SHP77 (cell line): ENCODE results near the gene UQCRC2.
"Not testable (repeated sequence)": the region's sequence is repeated elsewhere in the genome, so short reads cannot be mapped to it uniquely, and the experiment has no call there.

Experiments
- DNase-seq, 2 experiments: peaks; one replicate each; lab custom pipeline; 2025; lab: John Stamatoyannopoulos, UW

Gene UQCRC2

DNA sequence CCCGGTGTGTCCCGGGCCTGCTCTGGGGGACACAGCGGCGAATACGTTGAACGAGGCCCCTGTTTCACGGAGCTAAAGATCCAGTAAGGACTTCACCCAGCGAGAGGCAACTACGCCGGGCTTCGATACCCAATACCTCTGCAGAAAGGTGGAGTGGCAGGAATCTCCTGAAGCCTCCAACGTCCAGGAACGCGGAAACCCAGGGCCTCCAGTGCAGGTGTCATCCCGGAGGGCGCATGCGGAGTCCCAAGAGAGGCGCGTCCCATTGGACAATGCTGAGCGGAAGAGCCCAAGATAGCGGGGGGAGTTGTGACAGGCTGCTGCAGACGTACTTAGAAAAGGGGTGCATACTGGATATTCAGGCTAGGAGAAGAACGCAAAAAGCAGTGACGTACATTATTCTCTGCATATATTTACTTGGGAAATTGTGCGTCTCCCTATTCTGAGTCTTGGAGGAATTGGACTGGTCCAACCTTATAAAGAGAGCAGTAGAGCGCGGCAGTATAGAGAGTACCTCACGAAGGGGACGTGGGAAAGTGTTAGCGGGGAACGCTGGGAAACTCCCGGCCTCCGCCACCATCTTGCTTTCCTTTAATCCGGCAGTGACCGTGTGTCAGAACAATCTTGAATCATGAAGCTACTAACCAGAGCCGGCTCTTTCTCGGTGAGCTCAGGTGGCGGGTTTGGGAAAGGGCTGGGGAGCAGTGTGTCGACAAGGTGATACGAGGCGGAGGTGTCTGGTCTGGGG, at the start of gene UQCRC2:
UQCRC2 (plus strand) TSS at position 569 of the 748 bp plus-strand sequence; CDS start at position 632, 63 bp downstream.
- peak; percentile 92 to 93 for DNase-seq

DNA sequence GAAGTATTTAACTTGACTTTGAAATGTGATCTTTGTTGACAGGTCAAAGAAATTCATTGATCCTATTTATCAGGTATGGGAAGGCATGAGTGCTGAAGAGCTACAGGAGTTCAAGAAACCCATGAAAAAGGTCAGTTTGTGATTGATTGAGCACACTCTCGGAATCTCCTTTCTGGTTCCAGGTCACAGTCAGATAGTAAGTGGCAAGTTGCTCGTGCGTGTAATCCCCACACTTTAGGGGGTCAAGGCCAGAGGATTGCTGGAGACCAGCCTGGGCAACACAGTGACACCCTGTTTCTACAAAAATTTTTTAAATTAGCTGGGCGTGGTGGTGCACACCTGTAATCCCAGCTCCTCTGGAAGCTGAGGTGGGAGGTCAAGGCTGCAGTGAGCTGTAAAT, 20.5 kb upstream of the UQCRC2 start:
- DNase-seq, result not testable (repeated sequence)

DNA sequence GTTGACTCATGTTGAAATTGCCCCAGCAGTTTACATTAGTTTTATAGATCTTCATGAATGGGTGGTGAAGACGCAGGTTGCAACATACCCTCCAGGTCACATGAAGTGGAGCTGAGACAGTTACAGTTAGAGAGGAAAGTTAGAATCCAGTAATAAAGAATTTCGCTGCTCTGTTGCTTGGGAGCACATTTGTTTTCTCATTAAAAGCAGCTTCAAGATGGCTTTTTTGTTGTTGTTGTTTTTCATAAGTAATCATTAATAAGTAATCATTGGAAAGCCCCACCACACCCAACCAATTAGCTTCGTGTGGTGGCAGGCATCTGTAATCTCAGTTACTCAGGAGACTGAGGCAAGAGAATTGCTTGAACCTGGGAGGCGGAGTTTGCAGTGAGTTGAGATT, 19.8 kb upstream of the UQCRC2 start:
- DNase-seq, result not testable (repeated sequence)

DNA sequence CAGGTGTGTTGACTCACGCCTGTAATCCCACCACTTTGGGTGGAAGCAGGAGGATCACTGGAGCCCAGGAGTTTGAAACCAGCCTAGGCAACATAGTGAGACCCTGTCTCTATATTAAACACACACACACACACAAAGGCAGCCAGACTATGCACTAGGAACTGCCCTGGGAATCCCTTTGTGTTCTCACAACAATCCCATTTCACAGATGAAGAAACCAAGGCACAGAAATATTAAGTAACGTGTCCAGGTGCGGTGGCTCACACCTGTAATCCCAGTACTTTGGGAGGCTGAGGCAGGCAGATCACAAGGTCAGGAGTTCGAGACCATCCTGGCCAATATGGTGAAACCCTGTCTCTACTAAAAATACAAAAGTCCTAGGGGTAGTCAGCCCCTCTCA, 19.4 kb upstream of the UQCRC2 start:
- DNase-seq, result not testable (repeated sequence)

DNA sequence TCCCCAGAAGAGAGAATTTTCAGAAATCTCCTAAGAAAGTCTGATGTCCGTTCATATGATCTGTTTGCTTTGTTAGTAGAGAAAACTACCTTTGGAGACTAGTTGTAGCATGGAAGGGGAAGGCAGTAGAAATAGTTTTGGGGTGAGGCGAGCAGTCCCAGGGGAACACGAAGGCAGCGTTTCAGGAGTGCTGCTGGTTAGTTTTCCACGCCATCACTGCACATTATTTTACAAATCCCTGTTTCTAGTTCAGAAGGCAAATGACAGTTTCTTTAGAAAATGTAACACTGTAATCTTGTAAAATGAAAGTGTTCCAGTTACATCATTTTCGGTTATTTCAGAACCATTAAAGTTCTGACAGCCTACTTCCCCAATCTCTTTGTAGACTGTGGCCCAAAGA, 16.9 kb upstream of the UQCRC2 start:
- DNase-seq, result not testable (repeated sequence)

DNA sequence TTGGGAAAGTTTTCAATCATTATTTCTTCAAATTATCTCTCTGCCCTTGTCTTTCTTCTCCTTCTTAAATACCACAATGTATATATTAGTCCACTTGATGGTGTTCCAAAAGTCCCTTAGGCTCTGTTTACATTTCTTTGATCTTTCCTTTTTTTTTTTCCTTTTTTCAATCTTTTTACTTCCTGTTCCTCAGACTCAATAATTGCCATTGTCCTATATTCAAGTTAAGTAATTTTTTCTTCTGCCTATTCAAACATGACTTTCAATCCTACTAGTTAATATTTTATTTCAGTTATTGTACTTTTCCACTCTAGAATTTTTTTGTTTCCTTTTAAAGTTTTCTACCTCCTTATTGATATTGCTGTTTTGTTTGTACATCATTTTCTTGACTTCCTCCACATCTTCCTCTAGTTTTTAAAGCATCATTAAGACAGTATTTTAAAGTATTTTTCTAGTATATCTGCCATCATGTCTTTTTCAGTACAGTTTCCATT, 15.8 kb upstream of the UQCRC2 start:
- DNase-seq, result no peak

DNA sequence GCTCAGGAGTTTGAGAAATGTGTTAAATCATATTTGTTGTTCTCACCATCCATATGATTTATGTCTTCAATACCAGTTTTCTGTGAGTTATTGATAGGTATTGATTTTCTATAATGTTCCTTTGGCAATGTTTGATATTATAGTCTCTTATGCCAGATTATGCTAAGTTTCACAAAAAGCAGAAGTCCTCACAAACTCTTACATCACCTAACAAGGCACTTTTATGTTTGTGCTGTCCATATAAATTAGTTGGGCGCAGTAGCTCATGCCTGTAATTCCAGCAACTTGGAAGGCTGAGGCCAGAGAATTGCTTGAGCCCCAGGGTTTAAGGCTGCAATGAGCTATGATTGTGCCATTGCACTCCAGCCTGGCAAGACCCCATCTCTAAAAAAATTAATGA, 12.6 kb upstream of the UQCRC2 start:
- no peak for DNase-seq

DNA sequence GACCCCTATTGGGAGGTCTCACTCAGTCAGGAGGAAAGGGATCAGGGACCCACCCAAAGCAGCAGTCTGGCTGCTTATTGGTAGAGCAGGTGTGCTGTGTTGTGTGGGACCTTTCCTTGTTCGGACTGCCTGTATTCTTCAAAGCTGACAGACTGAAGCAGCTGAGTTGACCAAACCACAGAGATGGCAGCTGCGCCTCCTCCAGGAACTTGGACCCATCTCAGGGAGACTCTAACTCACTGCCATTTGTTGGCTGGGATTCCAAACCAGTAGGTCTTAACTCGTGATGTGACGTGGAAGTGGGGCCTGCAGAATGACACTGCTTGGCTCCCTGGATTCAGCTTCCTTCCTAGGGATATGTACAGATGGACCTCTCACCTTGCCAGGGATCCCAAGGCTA, 9.6 kb upstream of the UQCRC2 start:
- no peak for DNase-seq

DNA sequence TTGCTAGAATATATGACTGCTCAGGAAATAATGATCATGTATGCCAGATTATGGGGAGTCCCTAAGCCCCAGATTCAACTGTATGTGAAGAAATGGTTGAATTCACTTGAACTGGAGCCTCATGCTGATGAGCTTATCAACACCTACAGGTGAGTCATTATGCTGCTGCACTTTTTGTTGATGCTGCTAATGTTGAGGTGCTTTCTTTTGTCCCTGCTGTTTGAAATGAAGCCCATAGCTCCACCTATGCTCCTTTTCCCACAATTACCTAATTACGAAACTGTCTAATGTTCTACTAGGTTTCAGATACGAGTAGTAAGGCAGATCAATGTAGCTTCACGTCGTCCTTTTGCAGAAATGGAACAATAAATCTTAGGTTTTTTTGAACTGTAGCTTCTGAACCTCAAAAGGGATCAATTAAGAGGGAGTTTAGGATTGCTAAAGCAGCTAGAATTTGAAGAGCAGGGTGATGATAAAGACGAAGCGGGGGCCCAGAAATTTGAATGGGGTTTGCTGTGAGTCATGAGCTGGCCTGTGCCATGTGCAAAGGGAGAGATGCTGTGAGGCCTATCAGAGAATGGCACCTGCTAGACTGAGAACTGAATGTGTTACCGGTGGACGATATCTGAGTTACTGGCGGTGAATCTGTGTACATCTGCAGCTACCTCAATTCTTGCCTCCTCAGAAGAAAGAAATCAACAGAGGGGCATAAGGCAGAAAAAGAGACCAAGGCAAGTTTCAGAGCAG, 6.1 kb upstream of the UQCRC2 start:
- DNase-seq, result no peak

DNA sequence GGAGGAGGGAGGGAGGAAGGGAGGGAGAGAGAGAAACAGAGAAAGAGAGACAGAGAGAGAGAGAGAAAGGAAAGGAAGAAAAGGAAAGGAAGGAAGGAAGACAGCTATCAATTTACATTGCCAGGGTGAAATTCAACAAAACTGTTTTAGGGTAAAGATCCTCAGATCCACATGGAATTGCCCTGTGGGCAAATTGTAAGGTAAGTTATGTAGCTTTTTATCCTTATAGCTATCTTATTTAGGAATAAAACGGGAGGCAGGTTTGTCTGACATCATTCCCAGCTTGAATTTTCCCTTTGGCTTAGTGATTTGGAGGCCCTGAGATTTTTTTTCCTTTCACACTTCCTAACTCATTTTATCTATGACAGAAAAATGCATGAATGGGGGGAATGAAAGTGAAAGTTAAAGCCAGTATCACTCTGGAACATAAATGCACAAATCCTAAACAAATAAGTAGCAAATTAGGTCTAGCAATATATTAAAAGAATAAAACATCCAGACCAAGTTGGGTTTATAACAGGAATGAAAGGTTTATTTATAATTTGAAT, 3.4 kb upstream of the UQCRC2 start:
- DNase-seq, result no peak

DNA sequence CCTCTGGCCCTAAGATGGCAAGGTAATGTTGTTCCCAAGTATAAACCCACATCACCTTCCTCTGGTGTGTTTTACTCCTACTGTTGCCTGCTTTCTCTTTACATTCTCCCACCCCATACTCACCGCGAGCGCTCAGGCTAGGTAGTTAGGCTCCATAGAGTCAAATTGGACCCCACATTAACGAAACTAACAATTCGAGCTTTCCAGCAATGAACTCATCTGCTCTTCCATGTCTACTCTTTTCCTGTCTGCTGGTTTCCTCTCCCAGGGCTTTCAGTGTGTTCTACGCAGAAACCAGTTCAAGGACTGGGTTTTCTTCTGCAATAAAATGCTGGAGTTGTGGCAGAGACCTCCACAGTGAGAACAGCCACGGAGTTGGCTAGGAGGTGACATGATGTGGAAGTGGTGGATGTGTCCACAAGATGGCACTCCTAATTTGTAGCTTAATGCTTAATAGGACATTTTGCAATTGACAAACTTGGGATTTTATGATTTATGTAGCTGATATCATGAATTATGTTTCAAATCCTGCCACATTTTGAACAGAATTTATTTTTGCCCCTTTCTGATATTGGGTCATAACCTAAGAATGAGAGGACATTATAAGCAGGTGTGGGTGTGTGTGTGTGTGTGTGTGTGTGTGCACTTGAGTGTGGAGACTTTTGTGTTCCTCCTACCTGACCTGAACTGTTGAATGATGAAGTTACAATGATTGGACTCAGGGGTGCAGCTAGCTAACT, 2.2 kb upstream of the UQCRC2 start:
- DNase-seq, result no peak

DNA sequence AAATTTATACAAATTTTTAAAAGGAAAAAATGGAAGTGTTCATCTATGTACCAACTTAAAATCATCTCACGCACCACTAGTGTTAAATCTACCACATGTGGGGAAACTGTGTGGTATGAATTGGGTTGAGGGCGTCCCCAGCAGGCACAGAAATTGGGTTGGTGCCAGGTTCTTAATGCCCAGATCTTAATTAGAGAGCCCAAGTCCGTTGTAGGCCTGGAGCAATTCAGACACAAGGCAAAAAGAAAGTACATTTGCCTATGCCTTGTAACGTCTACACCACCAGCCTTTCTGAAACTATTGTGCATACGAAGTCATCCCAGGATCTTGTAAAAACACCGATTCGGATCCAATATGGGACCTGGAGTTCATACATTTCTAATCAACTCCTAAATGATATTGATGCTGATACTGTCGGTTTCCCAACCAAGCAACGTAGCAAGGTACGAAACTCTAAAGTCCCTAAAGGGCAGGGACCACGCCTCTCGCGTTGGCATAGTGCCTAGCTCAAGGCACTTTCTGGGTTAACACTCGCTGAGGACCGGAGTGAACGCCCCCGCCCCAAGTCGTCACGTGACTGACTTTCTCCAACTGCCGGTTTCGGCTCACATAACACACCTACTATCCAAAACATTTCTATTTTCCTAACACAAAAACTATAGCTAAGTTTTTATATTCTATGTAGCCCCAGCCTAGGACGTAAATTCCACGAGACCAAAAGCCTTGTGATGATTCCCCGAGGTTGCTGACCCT, 945 bp upstream of the UQCRC2 start:
- peak; percentile 59 to 64 for DNase-seq

DNA sequence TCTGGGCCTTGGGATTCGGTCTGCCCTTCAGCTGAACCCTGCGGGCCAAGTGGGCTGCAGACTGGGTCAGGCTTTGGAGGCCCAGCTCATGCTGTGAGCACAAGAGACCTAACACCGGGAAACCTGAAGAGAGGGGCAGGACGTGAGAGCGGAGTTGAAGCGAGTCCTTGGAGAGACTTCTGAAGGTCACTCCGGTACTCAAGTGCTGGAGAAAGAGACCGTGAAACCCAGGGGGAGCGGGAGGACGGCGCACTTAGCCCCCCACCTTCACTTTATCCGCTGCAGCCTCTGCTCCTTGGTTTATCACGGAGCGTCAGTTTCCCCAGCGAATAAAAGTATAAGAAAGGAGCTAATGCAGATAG, 361 bp downstream of the UQCRC2 start:
- no peak for DNase-seq

DNA sequence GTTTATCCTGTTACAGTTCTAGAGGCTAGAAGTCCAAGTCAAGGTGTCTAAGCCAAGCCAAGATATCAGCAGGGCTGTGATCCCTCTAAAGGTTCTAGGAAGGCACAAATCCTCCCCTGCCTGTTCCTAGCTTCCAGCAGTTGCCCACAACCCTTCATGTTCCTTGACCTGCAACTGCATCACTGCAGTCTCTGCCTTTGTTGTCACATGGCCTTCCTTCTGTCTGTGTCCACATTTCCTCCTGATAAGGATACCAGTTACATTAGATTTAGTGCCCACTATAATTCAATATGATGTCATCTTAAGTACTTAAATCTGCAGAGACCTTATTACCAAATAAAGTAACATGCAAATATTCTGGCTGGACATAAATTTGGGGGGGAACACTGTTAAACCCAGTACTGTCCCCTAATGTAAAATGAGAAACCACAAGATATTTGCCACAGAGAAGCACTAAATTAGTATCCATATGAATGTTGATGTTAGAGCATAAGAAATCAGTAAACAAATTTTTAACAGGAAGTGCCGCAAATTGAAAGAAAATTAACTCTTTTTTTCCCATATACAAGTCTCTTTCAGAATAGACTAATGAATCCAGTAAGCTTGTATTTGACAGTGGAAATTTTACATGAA, 4.7 kb downstream of the UQCRC2 start:
- no peak for DNase-seq

DNA sequence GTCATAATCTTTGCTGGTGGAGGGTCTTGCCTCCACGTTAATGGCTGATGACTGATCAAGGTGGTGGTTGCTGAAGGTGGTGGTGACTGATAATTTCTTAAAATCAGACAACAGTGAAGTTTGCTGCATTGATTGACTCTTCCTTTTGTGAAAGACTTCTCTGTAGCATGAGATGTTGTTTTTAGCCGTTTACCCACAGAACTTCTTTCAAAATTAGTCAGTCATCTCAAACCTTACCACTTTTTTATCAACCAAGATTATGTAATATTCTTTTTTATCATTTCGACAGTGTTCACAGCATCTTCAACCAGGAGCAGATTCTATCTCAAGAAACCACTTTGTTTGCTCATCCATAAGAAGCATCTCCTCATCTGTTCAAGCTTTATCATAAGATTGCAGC, 5.9 kb downstream of the UQCRC2 start:
- no peak for DNase-seq

DNA sequence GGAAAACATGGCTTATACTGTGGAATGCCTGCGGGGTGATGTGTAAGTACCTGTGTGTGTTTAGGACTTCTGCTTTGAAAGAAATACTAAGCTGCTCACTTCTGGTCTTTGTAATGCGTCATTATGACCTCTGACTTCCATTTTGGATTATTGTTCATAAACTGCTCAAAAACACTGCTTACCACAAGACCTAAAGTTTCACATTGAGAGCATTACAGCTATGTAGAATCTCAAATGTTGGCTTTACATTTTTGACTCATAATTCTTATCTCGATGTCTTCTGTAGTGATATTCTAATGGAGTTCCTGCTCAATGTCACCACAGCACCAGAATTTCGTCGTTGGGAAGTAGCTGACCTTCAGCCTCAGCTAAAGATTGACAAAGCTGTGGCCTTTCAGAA, 9.3 kb downstream of the UQCRC2 start:
- DNase-seq, result no peak

DNA sequence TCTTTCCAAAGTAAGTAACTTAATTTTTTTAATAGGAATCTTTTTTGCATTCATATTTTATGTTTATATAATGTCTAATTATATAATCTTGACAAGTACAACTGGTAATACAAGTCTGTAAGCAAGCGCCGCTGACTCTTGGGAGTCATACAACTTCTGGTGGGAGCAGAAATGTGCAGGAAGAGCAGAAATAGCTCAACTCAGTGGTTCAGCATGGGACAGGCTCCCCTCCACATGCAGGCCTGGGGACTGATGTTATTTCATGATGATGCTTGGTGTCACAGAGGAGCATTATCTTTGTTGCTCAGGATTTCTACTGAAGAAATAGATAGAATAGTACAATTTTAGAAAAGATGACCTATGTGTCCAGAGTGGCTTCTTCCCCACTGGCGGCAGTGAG, 10.7 kb downstream of the UQCRC2 start:
- DNase-seq, result no peak

DNA sequence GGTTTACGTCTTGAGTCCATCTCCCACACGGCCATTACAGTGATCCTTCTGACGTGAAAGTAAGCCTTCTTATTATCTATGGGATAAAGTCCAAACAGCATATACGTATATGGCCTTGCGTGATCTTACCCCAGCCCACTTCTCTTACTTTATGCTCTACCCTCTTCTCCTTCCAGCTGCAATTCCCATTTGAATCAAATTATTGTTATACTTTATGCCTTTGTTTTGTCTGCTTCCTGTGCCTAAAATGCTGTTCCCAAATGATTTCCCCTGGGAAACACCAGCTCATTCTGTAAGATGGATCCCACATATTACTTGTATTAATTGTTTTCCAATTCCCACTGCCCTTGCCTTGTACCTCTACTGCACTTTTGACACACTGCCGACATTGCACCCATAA, 11.2 kb downstream of the UQCRC2 start:
- no peak for DNase-seq

DNA sequence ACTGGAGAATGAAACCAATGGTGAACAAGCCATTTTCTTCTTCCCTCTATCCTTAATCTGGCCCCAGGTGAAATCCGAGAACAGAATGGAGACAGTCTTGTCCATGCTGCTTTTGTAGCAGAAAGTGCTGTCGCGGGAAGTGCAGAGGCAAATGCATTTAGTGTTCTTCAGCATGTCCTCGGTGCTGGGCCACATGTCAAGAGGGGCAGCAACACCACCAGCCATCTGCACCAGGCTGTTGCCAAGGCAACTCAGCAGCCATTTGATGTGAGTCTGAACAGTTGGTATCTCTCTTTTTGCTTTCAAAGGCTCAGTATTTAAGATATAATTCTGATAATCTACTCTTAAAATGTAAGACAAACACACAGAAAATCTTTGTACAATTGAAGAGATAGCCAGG, 18.7 kb downstream of the UQCRC2 start:
- no peak for DNase-seq

DNA sequence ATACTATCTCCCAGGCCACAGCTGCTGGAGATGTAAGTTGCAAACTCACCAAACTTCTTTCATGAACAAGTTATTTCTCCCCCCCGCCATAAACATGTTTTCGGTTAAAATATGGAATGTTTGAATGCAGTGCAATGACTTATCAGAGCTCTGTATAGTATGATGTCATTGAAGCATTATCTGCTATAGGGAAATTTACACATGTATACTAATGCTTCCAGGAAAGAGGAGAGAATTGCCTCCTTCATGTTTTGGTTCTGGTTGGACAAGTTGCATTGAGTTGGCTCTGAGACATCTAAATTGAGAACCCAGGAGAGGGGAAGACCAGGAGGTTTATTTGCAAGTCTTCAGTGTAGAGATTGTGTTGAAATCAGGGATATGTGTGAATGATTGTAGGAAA, 20.8 kb downstream of the UQCRC2 start:
- DNase-seq, result no peak

DNA sequence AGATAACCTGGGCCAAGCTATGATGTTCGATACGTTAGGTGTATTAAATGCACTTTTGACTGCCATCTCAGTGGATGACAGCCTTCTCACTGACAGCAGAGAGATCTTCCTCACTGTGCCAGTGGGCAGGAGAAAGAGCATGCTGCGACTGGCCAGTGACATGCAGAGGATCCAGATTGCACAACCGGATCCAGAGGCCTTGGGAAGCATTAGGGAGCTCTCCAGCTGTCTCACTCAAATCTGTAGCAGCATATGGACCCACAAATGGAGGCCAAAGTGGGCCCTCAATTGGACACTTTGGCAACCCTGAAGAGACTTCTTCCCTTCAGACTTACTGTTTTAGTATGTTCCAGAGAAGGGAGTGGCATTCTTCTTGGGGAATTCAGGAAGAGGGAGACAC, 26.9 kb downstream of the UQCRC2 start:
- DNase-seq, result no peak
